ENCODE results near the gene ANKH.
"Not testable (repeated sequence)": the region's sequence is repeated elsewhere in the genome, so short reads cannot be mapped to it uniquely, and the experiment has no call there.

Gene ANKH

GRCh38 chr5:14840624-14841023 is 31.0 kb downstream of the ANKH start:
- Histone ChIP-seq H3K4me3 (ENCODE audit: low read depth, low read length) (no peak overlapping the region), H3K27ac (ENCODE audit: low read depth, low read length) (no peak overlapping the region), H3K9ac (ENCODE audit: low read depth, low read length) (no peak overlapping the region), H3K27me3 (ENCODE audit: control insufficient read depth, insufficient read depth, low read length) (no peaks in the 10 kb centered on the region), H3K36me3 (ENCODE audit: control insufficient read depth, insufficient read depth, low read length) (no peaks in the 10 kb centered on the region), H3K9me3 (ENCODE audit: control insufficient read depth, insufficient read depth, low read length) (no peaks in the 10 kb centered on the region), H3K4me1 (ENCODE audit: control insufficient read depth, insufficient read depth, low read length) (no peaks in the 10 kb centered on the region)

DNA sequence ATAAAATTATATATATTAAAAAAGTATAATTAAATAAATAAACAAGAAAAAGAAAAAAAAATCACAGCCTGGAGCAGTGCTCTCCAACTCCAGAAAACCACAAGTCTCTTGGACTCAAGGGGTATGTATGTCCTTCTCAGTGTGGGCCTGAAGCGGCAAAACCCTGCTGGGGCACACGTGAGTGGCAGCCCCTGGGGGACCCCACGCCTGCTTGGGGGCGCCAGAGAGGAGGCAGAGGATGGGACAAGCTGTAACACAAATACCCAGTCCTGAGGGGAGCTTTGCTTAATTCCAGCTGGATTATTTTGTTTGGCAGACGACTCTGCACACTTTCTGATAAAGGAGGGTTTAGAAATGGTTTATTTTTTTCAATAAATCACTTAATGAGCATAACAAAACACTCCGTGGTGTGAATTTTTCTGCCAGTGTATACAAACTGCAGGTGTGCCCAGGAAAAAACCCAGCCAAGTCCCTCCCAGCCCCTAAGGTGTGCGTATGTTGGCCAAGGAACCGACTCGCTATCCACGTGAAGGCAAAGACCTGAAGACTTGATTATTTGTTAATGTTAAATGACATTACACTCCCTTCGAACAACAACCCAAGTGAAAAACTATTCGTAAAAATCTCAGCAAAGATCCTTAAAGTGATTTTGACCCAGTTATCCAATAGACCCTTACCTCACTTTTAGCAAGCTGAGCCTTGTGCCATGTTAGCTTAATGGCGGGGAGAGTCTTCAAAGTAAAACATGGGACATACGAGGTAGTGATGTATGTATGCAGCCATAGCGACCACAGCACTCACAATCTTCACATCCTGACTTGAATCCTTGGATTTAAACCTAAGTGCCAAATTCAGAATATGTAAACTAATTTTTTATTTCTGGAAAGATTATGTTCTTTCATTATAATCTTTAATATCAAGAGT is 32.9 kb downstream of the ANKH start:
- H3K4me3 ChIP-seq (ENCODE audit: low read depth, low read length): no peak overlapping the region

DNA sequence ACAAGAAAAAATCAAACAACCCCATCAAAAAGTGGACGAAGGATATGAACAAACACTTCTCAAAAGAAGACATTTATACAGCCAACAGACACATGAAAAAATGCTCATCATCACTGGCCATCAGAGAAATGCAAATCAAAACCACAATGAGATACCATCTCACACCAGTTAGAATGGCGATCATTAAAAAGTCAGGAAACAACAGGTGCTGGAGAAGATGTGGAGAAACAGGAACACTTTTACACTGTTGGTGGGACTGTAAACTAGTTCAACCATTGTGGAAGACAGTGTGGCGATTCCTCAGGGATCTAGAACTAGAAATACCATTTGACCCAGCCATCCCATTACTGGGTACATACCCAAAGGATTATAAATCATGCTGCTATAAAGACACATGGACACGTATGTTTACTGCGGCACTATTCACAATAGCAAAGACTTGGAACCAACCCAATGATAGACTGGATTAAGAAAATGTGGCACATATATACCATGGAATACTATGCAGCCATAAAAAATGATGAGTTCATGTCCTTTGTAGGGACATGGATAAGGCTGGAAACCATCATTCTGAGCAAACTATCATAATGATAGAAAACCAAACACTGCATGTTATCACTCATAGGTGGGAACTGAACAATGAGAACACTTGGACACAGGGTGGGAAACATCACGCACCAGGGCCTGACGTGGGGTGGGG is 34.0 kb downstream of the ANKH start:
- not testable (repeated sequence) for H3K4me3 ChIP-seq (ENCODE audit: low read depth, low read length); H3K27ac ChIP-seq (ENCODE audit: low read depth, low read length); H3K4me1 ChIP-seq (ENCODE audit: control insufficient read depth, insufficient read depth, low read length); H3K9me3 ChIP-seq (ENCODE audit: control insufficient read depth, insufficient read depth, low read length); H3K27me3 ChIP-seq (ENCODE audit: control insufficient read depth, insufficient read depth, low read length); H3K9ac ChIP-seq (ENCODE audit: low read depth, low read length); H3K36me3 ChIP-seq (ENCODE audit: control insufficient read depth, insufficient read depth, low read length)

More for the DNA sequence above, 32.9 kb downstream of the ANKH start:
- Histone ChIP-seq H3K9ac (ENCODE audit: low read depth, low read length) (no peak overlapping the region), H3K27ac (ENCODE audit: low read depth, low read length) (no peak overlapping the region), H3K4me1 (ENCODE audit: control insufficient read depth, insufficient read depth, low read length) (no peaks in the 10 kb centered on the region), H3K9me3 (ENCODE audit: control insufficient read depth, insufficient read depth, low read length) (no peaks in the 10 kb centered on the region), H3K36me3 (ENCODE audit: control insufficient read depth, insufficient read depth, low read length) (no peaks in the 10 kb centered on the region), H3K27me3 (ENCODE audit: control insufficient read depth, insufficient read depth, low read length) (no peaks in the 10 kb centered on the region)

DNA sequence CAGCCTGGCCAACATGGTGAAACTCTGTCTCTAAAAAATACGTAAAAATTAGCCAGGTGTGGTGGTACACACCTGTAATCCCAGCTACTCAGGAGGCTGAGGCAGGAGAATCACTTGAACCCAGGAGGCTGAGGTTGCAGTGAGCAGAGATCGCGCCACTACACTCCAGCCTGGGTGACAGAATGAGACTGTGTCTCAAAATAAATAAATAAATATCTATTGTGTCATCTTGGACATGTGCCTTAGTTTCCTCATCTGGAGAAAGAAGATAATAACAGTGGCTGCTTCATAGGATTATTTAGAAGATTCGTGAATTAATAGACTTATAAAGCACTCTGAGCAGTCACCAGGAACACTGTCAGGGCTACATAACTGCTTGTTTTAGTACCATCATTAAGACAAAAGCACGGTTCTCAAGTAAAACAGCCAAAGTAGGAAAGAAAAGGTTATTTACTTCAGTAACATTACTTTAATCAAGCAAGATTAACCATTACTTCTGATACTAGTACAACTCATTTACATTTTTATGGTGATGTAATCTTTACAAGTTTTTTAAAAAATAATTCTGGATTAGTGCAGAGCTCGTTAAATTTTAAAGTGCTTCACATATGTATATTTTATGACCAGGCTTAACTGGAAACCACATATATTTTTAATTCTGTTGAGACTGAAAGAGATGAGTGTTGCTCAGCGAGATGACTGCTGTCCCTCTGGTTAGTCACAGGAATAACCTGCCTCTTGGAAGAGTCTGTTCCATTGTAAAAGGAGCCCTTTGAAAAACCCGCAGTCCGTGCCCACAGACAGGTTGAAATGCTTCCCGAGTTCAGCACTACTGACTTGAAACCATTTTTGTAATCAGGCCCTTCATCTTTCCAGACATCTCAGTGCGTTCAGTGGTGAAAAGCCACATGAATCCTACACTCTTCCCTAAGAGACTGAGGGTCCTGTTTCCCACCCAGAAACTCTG is 36.7 kb downstream of the ANKH start:
- Histone ChIP-seq H3K4me1 (ENCODE audit: control insufficient read depth, insufficient read depth, low read length) (no peaks in the 10 kb centered on the region), H3K27me3 (ENCODE audit: control insufficient read depth, insufficient read depth, low read length) (no peaks in the 10 kb centered on the region), H3K27ac (ENCODE audit: low read depth, low read length) (no peak overlapping the region), H3K4me3 (ENCODE audit: low read depth, low read length) (no peak overlapping the region), H3K9ac (ENCODE audit: low read depth, low read length) (no peak overlapping the region), H3K36me3 (ENCODE audit: control insufficient read depth, insufficient read depth, low read length) (no peaks in the 10 kb centered on the region), H3K9me3 (ENCODE audit: control insufficient read depth, insufficient read depth, low read length) (no peaks in the 10 kb centered on the region)

DNA sequence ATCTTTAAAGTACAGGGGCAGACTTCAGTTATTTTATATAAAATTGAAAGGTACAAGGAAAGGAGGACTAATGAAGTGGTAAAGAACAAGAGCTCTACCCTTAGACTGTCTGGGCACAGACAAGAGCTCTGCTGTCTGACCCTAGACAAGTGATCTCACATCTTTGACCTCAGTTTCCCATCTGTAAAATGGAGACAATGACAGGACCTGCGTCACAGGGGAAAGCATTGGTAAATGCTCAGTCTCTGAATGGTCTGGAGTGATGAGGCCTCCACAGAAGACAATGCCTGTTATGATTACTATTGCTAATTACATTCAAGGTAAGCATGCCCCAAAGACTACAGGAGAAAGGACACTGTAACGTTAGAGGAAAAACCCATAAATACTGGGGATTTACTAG is 37.5 kb downstream of the ANKH start:
- H3K4me1 ChIP-seq (ENCODE audit: control insufficient read depth, insufficient read depth, low read length): no peaks in the 10 kb centered on the region

DNA sequence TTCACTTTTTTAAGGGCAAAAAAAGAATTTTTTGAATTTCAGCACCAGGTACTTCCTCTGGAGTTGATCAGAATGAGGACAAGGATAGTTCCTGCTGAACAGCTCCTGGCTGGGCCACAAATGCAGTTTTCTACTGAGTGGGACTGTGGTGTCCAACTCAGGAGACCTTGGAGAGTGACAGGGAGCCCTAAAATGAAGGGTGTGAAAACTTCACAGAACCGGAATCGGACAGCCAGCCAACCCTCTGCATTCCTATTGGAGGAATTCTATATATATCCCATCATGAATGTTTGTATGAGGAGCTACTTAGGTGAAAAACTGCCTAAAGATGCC is 40.6 kb downstream of the ANKH start:
- H3K4me3 ChIP-seq (ENCODE audit: low read depth, low read length): no peak overlapping the region
- H3K27me3 ChIP-seq (ENCODE audit: control insufficient read depth, insufficient read depth, low read length): no peaks in the 10 kb centered on the region
- no peaks in the 10 kb centered on the region for H3K4me1 ChIP-seq (ENCODE audit: control insufficient read depth, insufficient read depth, low read length)
- no peaks in the 10 kb centered on the region for H3K36me3 ChIP-seq (ENCODE audit: control insufficient read depth, insufficient read depth, low read length)
- H3K27ac ChIP-seq (ENCODE audit: low read depth, low read length): no peak overlapping the region
- H3K9me3 ChIP-seq (ENCODE audit: control insufficient read depth, insufficient read depth, low read length): no peaks in the 10 kb centered on the region
- no peak overlapping the region for H3K9ac ChIP-seq (ENCODE audit: low read depth, low read length)

More for the DNA sequence above, 37.5 kb downstream of the ANKH start:
- H3K4me3 ChIP-seq (ENCODE audit: low read depth, low read length): no peak overlapping the region
- no peaks in the 10 kb centered on the region for H3K36me3 ChIP-seq (ENCODE audit: control insufficient read depth, insufficient read depth, low read length)
- no peak overlapping the region for H3K9ac ChIP-seq (ENCODE audit: low read depth, low read length)
- H3K27ac ChIP-seq (ENCODE audit: low read depth, low read length): no peak overlapping the region
- H3K27me3 ChIP-seq (ENCODE audit: control insufficient read depth, insufficient read depth, low read length): no peaks in the 10 kb centered on the region
- H3K9me3 ChIP-seq (ENCODE audit: control insufficient read depth, insufficient read depth, low read length): no peaks in the 10 kb centered on the region

GRCh38 chr5:14830210-14831005 is 41.2 kb downstream of the ANKH start:
- Histone ChIP-seq H3K27ac (ENCODE audit: low read depth, low read length) (no peak overlapping the region), H3K27me3 (ENCODE audit: control insufficient read depth, insufficient read depth, low read length) (no peaks in the 10 kb centered on the region), H3K9ac (ENCODE audit: low read depth, low read length) (no peak overlapping the region), H3K4me3 (ENCODE audit: low read depth, low read length) (no peak overlapping the region), H3K4me1 (ENCODE audit: control insufficient read depth, insufficient read depth, low read length) (no peaks in the 10 kb centered on the region), H3K9me3 (ENCODE audit: control insufficient read depth, insufficient read depth, low read length) (no peaks in the 10 kb centered on the region), H3K36me3 (ENCODE audit: control insufficient read depth, insufficient read depth, low read length) (no peaks in the 10 kb centered on the region)

- Histone ChIP-seq H3K27me3 (ENCODE audit: control insufficient read depth, insufficient read depth, low read length) (no peaks in the 10 kb centered on the region), H3K9ac (ENCODE audit: low read depth, low read length) (no peak overlapping the region), H3K4me1 (ENCODE audit: control insufficient read depth, insufficient read depth, low read length) (no peaks in the 10 kb centered on the region), H3K9me3 (ENCODE audit: control insufficient read depth, insufficient read depth, low read length) (no peaks in the 10 kb centered on the region), H3K4me3 (ENCODE audit: low read depth, low read length) (no peak overlapping the region), H3K36me3 (ENCODE audit: control insufficient read depth, insufficient read depth, low read length) (no peaks in the 10 kb centered on the region), H3K27ac (ENCODE audit: low read depth, low read length) (no peak overlapping the region)
These were observed 42.2 kb downstream of the ANKH start for GRCh38 chr5:14829396-14829795.

DNA sequence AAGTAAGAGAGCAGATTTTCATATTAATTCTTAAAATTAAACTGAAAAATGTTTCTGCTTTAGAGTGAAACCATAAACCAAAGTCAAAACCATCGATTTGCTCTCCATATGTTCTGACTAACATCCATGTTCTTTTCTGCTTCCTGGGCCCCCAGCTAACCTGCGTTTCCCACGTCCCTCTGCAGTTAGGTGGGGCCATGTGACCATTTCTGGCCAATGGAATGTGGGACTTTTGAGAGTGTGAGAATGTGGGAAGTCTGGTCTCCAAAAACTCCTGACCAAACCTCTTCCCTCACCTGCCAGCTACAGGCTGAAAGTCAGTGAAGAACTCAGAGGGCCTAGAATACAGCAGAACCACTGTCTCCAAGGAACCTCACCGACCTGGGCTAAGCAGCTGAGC is 44.9 kb downstream of the ANKH start:
- no peaks in the 10 kb centered on the region for H3K4me1 ChIP-seq (ENCODE audit: control insufficient read depth, insufficient read depth, low read length)
- H3K4me3 ChIP-seq (ENCODE audit: low read depth, low read length): no peak overlapping the region
- H3K27me3 ChIP-seq (ENCODE audit: control insufficient read depth, insufficient read depth, low read length): no peaks in the 10 kb centered on the region
- H3K27ac ChIP-seq (ENCODE audit: low read depth, low read length): no peak overlapping the region
- H3K9me3 ChIP-seq (ENCODE audit: control insufficient read depth, insufficient read depth, low read length): no peaks in the 10 kb centered on the region
- H3K9ac ChIP-seq (ENCODE audit: low read depth, low read length): no peak overlapping the region
- no peaks in the 10 kb centered on the region for H3K36me3 ChIP-seq (ENCODE audit: control insufficient read depth, insufficient read depth, low read length)

DNA sequence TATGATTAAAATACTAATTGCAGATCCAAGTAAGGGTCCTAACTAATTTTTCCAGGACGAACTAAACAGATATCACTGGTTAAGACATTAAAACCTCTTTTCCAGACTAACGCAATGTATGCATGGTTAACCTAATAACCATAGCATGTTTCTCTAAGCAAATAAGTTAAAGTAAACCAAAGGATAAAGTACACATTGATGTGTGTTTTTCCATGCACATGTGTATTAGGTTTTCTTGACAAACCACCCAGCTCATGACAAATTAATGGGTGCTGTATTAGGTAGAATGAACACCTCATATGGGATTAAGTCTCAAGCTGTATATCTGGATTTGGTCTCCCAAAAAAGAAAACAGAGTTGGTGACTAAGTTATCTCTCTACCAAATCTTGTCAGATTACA is 45.6 kb downstream of the ANKH start:
- H3K9ac ChIP-seq (ENCODE audit: low read depth, low read length): no peak overlapping the region
- no peaks in the 10 kb centered on the region for H3K9me3 ChIP-seq (ENCODE audit: control insufficient read depth, insufficient read depth, low read length)
- no peaks in the 10 kb centered on the region for H3K4me1 ChIP-seq (ENCODE audit: control insufficient read depth, insufficient read depth, low read length)
- no peak overlapping the region for H3K4me3 ChIP-seq (ENCODE audit: low read depth, low read length)
- H3K27ac ChIP-seq (ENCODE audit: low read depth, low read length): no peak overlapping the region
- no peaks in the 10 kb centered on the region for H3K27me3 ChIP-seq (ENCODE audit: control insufficient read depth, insufficient read depth, low read length)
- H3K36me3 ChIP-seq (ENCODE audit: control insufficient read depth, insufficient read depth, low read length): no peaks in the 10 kb centered on the region
